Stimulated activated CD8-positive, alpha-beta memory T cell treated with anti-CD3 and anti-CD28 coated beads, Interleukin-4, amount 100 ng/mL, for 24 hours (primary cell): ENCODE data around the gene TCF25.
"Not testable (repeated sequence)": the region's sequence is repeated elsewhere in the genome, so short reads cannot be mapped to it uniquely, and the experiment has no call there.

Experiments used
- DNase-seq: peaks from one replicate; pipeline ENCODE4 v3.0.0-alpha.2; 2020; ENCODE audit warnings: low read depth

TCF25 gene

GRCh38 chr16:89921131-89921701 is 47.8 kb downstream of the TCF25 start:
- no peak for DNase-seq

- no peak for DNase-seq
Observed at GRCh38 chr16:89921702-89922476, 48.5 kb downstream of the TCF25 start.

- no peak for DNase-seq
Observed at GRCh38 chr16:89922477-89922883, 49.1 kb downstream of the TCF25 start.

- DNase-seq = no peak
Observed at GRCh38 chr16:89922884-89923639, 49.7 kb downstream of the TCF25 start, which contains the start of gene TUBB3. TUBB3 (plus strand) TSS chr16:89923342; CDS start chr16:89923402, 60 bp downstream.

GRCh38 chr16:89923640-89924296 is 50.4 kb downstream of the TCF25 start:
- DNase-seq = no peak

GRCh38 chr16:89924297-89924924 is 51.0 kb downstream of the TCF25 start:
- no peak for DNase-seq

- DNase-seq = no peak
Observed at GRCh38 chr16:89924925-89925307, 51.5 kb downstream of the TCF25 start.

GRCh38 chr16:89925596-89926079 is 52.2 kb downstream of the TCF25 start:
- DNase-seq = no peak

- DNase-seq = no peak
Observed at GRCh38 chr16:89931305-89931896, 58.0 kb downstream of the TCF25 start.

GRCh38 chr16:89931964-89932363 is 58.6 kb downstream of the TCF25 start:
- DNase-seq = no peak

- DNase-seq = not testable (repeated sequence)
Observed at GRCh38 chr16:89934019-89934418, 60.6 kb downstream of the TCF25 start.

- no peak for DNase-seq
Observed at GRCh38 chr16:89934611-89935553, 61.5 kb downstream of the TCF25 start.

GRCh38 chr16:89935620-89936019 is 62.2 kb downstream of the TCF25 start:
- not testable (repeated sequence) for DNase-seq

- no peak for DNase-seq
Observed at GRCh38 chr16:89936034-89936433, 62.6 kb downstream of the TCF25 start.

GRCh38 chr16:89936508-89936907 is 63.1 kb downstream of the TCF25 start:
- no peak for DNase-seq

GRCh38 chr16:89936981-89937380 is 63.6 kb downstream of the TCF25 start:
- no peak for DNase-seq

GRCh38 chr16:89938175-89938885 is 64.9 kb downstream of the TCF25 start:
- DNase-seq = no peak

- DNase-seq = no peak
Observed at GRCh38 chr16:89944773-89945172, 71.4 kb downstream of the TCF25 start.

GRCh38 chr16:89945654-89946053 is 72.3 kb downstream of the TCF25 start:
- DNase-seq = no peak

- DNase-seq = no peak
Observed at GRCh38 chr16:89946515-89946914, 73.1 kb downstream of the TCF25 start.
